GM21528 (cell line): ENCODE results near the gene YKT6.

ENCODE experiments used
- ATAC-seq: cut with Tn5 transposase; IDR thresholded peaks from one replicate; pipeline ENCODE4 v1.9.1; 2021; ENCODE audit warnings: mild to moderate bottlenecking, moderate library complexity; ENCODE audit not compliant: unreplicated experiment, low FRiP score

The YKT6 gene

DNA sequence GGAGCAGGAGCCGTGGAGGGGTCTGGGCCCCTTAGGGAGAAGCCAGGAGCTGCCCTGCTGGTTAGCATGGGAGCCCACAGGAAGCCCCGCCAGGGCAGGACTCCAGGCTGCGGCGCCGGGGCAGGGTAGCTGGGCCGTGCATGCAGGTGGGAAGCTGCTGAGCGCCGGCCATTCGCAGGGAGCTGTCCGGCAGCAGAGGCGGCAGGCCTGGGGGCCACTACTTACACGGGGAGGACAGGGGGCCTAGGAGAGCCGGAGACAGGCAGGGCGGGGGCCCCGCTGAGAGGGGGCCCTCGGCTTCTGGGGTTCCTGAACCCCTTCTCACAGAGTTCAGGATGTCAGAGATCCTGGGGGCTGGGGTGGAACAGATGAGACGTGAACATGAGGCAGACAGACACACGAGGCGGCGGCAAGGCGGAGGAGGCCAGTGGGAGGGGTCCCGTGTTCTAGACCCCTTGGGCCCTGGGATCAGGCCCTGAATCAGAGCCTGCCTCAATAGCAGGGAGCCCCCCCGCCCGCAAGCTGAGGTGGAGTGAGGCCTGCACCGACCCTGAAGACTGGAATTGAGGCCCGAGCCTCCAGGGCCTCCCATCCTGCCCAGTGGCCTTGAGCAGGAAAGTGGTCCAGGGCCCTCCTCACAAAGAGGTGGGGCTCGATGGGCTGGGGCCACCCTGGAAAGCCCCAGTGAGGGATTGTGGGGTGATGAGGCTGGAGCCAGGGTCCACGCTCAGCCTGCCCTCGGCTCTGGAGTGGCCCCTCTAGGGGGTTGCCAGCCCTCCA is 28.0 kb downstream of the YKT6 start:
- ATAC-seq, result no peak

- no peak for ATAC-seq
Measured at GRCh38 chr7:44229546-44230105, 28.8 kb downstream of the YKT6 start.

GRCh38 chr7:44230286-44230685 is 29.5 kb downstream of the YKT6 start:
- no peak for ATAC-seq

- no peak for ATAC-seq
Measured at GRCh38 chr7:44231088-44231487, 30.3 kb downstream of the YKT6 start.

- no peak for ATAC-seq
Measured at GRCh38 chr7:44232396-44232795, 31.6 kb downstream of the YKT6 start.

DNA sequence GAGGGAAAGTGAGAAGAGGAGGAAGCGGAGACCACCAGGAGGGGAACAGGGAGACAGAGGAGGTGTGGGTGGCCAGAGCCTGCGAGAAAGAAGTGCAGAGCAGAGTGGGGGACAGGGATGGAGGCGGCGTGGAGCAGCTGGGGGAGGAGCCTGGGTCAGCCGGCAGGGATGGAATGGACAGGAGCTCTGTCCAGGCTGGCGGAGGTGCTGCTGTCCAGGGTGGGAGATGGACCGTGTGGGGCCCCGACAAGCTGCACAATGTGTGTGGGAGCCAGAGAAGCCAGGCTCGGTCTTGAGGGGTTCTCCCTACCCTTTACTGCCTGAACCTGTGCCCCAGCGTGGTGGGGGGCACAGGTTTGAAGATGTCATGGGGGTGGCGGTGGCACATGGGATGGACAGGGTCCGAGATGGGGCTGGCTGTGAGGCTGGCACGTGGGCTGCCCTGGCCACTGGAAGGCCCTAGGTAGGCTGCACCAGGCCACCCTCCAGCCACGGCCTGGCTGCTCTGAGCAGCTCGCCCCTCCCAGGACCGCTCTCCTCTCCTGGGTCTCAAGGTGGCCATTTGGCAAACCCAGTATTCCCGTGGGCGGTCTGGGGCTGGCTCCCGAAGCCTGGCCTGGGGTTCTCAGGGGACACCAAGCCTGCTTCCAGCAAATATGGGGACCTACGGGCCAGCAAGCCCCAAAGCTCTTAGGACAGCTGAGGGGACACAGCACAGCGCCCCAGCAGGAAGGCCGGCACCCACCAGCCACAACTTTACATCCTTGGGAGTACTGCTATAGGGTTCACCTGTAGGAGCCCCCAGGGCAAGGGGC is 32.3 kb downstream of the YKT6 start:
- ATAC-seq, result no peak

- ATAC-seq, result no peak
Measured at GRCh38 chr7:44235066-44235465, 34.3 kb downstream of the YKT6 start.

GRCh38 chr7:44235582-44236332 is 35.0 kb downstream of the YKT6 start:
- no peak for ATAC-seq

DNA sequence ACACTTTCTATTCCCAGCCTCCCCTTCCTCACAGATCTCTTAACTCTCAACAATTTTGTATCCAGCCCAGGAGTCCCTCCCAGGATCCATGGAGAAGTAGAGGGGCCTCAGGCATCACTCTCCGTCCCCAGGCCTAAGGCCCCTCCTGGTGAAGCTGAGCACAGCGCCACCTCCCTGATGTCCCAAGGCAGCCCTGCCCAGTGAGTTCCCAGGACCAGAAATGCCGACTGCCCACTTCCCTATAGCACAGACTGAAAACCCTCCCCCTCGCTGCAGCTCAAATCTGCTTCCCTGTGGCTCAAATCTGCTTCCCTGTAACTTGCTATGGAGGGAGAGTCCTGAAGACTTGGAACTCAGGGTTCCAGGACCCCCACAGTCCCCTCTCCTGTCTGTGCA is 35.6 kb downstream of the YKT6 start:
- ATAC-seq, result no peak

GRCh38 chr7:44237696-44238095 is 36.9 kb downstream of the YKT6 start:
- no peak for ATAC-seq

GRCh38 chr7:44238116-44238695 is 37.4 kb downstream of the YKT6 start:
- ATAC-seq, result no peak

- ATAC-seq, result no peak
Measured at GRCh38 chr7:44239361-44239760, 38.6 kb downstream of the YKT6 start.

DNA sequence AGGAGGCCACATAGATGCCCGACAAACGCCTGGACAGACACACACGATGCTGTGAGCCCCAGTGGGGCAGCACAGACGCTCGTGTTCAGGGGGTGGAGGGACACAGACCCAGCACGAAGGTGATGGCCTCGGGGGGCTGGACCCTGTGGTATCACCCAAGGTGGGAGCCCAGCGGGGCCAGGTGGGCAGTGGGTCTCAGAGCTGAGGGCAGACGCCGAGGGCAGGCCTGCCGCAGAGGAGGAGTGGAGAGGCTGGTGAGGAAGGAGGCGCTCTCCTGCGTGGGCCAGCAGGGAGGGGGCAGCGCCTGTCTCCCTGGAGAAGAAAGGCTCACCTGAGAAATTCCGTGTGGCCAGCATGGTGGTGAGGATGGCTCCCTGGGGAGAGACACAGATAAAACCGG is 39.6 kb downstream of the YKT6 start:
- ATAC-seq, result no peak

GRCh38 chr7:44240983-44241510 is 40.3 kb downstream of the YKT6 start:
- peak; percentile 60 for ATAC-seq

DNA sequence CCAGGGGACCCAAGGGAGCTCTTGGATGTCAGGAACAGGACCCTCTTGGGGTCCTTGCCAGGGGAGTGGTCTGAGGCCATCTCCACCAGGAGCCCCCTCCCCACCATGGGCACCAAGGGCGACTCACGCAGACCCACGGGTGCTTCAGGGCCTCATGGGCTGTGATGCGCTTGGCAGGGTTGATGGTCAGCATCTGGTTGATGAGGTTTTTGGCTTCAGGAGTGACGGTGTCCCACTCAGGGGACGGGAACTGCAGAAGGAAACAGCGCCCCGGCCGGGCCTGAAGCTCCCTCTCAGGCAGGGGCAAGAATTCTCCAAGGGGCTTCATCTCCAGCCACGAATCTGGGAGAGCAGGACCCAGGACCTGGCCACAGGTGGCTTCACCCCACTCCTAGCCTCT is 41.3 kb downstream of the YKT6 start:
- no peak for ATAC-seq

- no peak for ATAC-seq
Measured at GRCh38 chr7:44244282-44244681, 43.5 kb downstream of the YKT6 start.

- no peak for ATAC-seq
Measured at GRCh38 chr7:44246396-44247113, 45.8 kb downstream of the YKT6 start.

DNA sequence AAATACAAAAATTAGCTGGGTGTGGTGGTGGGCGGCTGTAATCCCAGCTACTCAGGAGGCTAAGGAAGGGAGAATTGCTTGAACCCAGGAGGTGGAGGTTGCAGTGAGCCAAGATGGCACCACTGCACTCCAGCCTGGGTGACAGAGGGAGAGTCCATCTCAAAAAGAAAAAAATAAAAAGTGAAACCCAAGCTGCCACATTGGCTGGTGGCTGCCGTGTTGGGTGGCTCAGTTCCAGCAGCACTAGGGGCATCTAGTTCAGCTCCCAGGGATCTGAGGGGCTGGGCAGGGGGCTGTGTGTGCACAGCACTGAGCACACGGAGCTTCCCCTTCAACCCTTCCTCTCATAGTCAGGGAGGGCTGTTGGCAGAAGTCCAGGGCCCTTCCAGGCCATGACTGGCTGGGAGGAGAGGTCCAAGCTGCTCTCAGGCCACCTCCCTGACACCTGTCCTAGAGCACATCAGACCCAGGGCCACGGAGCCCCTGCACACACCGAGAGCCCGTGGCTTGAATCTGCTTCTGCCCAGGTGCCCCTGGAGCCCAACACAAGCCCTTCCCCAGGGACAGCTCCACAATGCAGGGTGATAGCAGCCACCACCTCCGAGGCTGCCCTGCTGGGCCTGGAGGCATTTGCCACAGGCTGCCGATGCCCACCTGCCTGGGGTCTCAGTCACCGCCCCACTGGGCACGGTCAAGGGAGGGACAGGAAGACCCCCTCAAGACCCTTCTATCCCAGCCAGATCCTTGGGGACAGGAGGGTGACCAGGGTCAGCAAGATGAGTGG is 47.3 kb downstream of the YKT6 start:
- no peak for ATAC-seq
